DND-41 (cell line): ENCODE data around the gene GNAZ.

Experiments
- CTCF ChIP-seq: IDR thresholded peaks from 2 replicates; pipeline ENCODE4 v1.5.1; 2012; ENCODE audit warnings: borderline replicate concordance, low read length, moderate library complexity, mild to moderate bottlenecking; ENCODE audit not compliant: poor library complexity, severe bottlenecking; ENCODE audit errors: extremely low read depth
- EZH2 ChIP-seq: IDR thresholded peaks from 3 replicates; pipeline ENCODE4 v1.6.1; 2012; ENCODE audit warnings: borderline replicate concordance, low read depth, mild to moderate bottlenecking, moderate library complexity, low read length, inconsistent platforms; ENCODE audit not compliant: severe bottlenecking

DNA sequence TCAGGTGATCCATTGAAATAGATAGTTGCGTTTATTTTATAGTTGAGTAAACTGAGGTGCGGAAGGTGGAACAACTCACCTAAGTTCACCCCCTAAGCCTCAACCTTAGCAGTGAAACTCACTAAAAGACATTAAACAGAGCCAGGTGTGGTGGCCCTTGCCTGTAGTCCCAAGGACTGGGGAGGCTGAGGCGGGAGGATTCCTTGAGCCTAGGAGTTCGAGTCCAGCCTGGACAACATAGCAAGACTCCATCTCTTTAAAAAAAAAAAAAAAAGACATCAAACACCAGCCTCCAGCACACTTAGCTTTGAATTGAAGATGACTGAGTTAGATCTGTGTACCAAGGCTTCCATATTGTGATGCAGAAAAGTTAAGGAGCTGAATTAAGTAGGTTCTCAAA is 74.1 kb downstream of the GNAZ start:
- no peak for TF ChIP-seq CTCF
- no peak for TF ChIP-seq EZH2
